ENCODE measurements around the gene FAM163B. TPM values are rescaled to one million over a fixed set of nuclear protein-coding genes. Genes with fewer than 3 reads are reported as not detected.

The FAM163B gene
- polyA plus RNA-seq, 1 experiment, result not detected

GRCh38 chr9:133585481-133586351 is 23.5 kb downstream of the FAM163B start:
- H3K36me3 ChIP-seq (ENCODE audit: control insufficient read depth, insufficient read depth, low read length), result no peaks in the 10 kb centered on the region
- no peak overlapping the region for H3K4me3 ChIP-seq (ENCODE audit: low read depth, low read length)
- peaks cover 31% of the 10 kb centered on the region for H3K27me3 ChIP-seq (ENCODE audit: control insufficient read depth, insufficient read depth, low read length)
- ChIA-PET CTCF (interaction anchor here (0.9 kb wide), 1 partner anchor 408 kb away, joined by 3 read pairs; no protein-coding TSS in a partner anchor), POLR2A (no interaction called here)
- no peak for DNase-seq (ENCODE audit: low read depth)
- TF ChIP-seq, protein P1, sequence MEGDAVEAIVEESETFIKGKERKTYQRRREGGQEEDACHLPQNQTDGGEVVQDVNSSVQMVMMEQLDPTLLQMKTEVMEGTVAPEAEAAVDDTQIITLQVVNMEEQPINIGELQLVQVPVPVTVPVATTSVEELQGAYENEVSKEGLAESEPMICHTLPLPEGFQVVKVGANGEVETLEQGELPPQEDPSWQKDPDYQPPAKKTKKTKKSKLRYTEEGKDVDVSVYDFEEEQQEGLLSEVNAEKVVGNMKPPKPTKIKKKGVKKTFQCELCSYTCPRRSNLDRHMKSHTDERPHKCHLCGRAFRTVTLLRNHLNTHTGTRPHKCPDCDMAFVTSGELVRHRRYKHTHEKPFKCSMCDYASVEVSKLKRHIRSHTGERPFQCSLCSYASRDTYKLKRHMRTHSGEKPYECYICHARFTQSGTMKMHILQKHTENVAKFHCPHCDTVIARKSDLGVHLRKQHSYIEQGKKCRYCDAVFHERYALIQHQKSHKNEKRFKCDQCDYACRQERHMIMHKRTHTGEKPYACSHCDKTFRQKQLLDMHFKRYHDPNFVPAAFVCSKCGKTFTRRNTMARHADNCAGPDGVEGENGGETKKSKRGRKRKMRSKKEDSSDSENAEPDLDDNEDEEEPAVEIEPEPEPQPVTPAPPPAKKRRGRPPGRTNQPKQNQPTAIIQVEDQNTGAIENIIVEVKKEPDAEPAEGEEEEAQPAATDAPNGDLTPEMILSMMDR (IDR thresholded peaks at IDR 0.05; ENCODE audit: insufficient read depth, low read depth, low read length), result no peak

DNA sequence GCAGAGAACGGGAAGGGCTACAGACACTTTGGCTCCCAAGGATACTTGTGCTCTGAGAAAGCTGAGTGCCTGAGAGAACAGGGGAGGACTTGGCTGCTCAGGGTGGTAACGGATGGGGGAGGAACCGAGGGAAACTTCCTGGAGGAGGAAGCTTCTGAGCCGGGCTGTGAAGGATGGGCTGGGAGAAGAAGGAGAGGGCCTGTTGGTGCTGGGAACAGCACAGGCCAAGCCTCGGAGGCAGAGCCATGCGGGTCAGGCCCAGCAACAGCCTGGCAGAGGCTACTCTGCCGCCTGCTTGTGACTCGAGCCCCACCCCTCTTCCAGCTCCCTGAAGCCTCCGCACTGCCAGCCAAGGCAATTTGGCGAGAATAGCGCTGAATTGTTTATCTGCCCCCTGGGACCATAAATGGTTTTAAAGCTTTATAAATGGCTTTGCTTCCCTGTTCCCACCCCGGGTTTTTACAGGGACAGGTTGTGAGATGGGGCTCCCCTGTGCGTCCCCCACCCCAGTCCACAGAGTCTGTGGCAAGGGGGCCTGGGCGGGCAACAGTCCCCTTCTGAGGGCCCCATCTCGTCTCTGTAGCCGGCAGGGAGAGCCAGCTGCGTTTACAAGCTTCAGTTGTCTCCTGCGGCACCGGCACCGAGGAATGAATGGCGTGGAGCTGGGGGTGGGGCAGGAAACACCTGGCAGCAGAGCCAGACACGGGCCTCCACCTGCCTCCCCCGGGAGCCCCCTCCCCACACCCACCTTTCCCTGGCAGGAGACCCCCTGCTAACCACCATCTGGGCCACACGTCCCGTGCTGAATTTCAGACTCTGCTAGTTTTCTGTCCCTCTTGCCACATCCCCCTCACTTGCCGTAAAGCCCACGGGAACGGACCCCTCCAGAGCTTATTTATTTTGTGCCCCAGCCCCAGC is 24.4 kb downstream of the FAM163B start:
- Histone ChIP-seq H3K36me3 (ENCODE audit: control insufficient read depth, insufficient read depth, low read length) (no peaks in the 10 kb centered on the region), H3K4me3 (ENCODE audit: low read depth, low read length) (no peak overlapping the region), H3K27me3 (ENCODE audit: control insufficient read depth, insufficient read depth, low read length) (peaks cover 31% of the 10 kb centered on the region)
- TF ChIP-seq, protein P1 (IDR thresholded peaks at IDR 0.05; ENCODE audit: insufficient read depth, low read depth, low read length), result no peak
- ChIA-PET CTCF (interaction anchor here (0.7 to 0.9 kb wide), 2 partner anchors 9 to 409 kb away, joined by 3 read pairs; no protein-coding TSS in a partner anchor), POLR2A (no interaction called here)
- no peak for DNase-seq (ENCODE audit: low read depth)

DNA sequence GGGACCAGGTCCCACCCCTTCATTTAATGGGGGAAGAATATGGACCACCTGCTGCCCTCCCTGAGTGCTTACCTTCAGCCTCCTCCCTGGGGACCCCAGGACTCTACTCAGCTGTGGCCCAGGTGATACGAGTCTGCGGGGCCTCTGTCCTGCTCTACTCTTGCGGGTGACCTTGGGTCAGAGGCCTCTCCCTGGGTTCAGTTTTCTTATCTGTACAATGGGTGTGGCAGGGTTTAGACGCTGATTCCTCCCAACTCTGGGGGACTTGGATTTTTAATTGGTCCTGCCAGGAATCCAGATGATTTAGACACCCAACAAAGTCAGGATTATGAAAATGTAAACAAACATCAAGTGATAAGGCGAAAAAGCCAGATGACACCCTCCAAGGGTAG is 25.0 kb downstream of the FAM163B start:
- H3K27me3 ChIP-seq (ENCODE audit: control insufficient read depth, insufficient read depth, low read length), result peaks cover 33% of the 10 kb centered on the region
- no peaks in the 10 kb centered on the region for H3K36me3 ChIP-seq (ENCODE audit: control insufficient read depth, insufficient read depth, low read length)
- CTCF ChIA-PET, result interaction anchor here (0.7 kb wide), 1 partner anchor 9 kb away, joined by 3 read pairs; no protein-coding TSS in a partner anchor
- DNase-seq (ENCODE audit: low read depth), result no peak
- no peak overlapping the region for H3K4me3 ChIP-seq (ENCODE audit: low read depth, low read length)
- POLR2A ChIA-PET, result no interaction called here
- TF ChIP-seq, protein P1 (IDR thresholded peaks at IDR 0.05; ENCODE audit: insufficient read depth, low read depth, low read length), result no peak

DNA sequence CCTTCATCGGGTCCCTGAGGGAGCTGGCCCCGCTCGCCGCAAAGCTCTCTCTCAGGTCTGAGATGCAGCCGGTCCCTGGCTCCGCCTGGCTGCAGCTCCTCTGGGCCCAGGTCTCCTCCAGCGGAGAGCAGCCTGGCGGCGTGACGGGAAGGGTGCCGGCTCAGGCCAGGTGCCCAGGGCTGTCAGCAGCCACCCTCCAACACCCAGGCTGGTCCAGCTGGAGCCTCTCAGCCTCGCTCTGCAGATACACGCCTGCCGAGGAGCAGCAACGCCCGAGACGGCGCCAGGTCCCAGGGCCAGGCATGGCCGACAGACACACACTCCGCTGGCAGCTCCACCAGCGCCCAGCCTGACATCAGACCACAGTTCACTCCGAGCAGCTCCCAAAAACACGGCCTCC is 25.6 kb downstream of the FAM163B start:
- Histone ChIP-seq H3K36me3 (ENCODE audit: control insufficient read depth, insufficient read depth, low read length) (no peaks in the 10 kb centered on the region), H3K27me3 (ENCODE audit: control insufficient read depth, insufficient read depth, low read length) (peaks cover 33% of the 10 kb centered on the region), H3K4me3 (ENCODE audit: low read depth, low read length) (no peak overlapping the region)
- ChIA-PET POLR2A (no interaction called here), CTCF (interaction anchor here (0.7 kb wide), 1 partner anchor 10 kb away, joined by 3 read pairs; no protein-coding TSS in a partner anchor)
- no peak for DNase-seq (ENCODE audit: low read depth)
- TF ChIP-seq, protein P1 (IDR thresholded peaks at IDR 0.05; ENCODE audit: insufficient read depth, low read depth, low read length), result no peak

DNA sequence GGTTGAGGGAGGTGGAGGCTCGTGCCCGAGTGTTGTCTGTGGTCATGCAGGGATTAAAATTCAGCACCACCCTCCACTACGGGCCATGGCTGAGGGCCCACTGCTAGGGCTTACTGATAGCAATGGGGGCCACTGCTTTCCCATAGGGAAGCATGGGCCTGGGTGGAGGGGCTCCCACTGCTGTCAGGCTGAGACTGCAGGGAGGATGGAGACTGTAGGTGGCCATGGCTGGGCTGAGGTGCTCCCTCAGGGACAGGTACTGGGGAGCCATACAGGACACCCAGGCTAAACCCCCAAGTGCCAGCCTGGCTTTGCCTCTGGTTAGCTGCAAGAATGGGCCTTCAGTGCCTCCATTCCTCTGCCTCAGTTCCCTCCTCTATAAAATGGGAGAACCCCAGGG is 26.1 kb downstream of the FAM163B start:
- TF ChIP-seq, protein P1 (IDR thresholded peaks at IDR 0.05; ENCODE audit: insufficient read depth, low read depth, low read length), result no peak
- ChIA-PET POLR2A (no interaction called here), CTCF (no interaction called here)
- Histone ChIP-seq H3K4me3 (ENCODE audit: low read depth, low read length) (no peak overlapping the region), H3K36me3 (ENCODE audit: control insufficient read depth, insufficient read depth, low read length) (no peaks in the 10 kb centered on the region), H3K27me3 (ENCODE audit: control insufficient read depth, insufficient read depth, low read length) (peaks cover 33% of the 10 kb centered on the region)
- DNase-seq (ENCODE audit: low read depth), result no peak
